SH-SY5Y (cell line): ENCODE results near the gene CFAP92.

ENCODE experiments used
- GATA2 ChIP-seq: IDR thresholded peaks from 2 replicates; pipeline ENCODE4 v1.6.1; 2011; ENCODE audit warnings: mild to moderate bottlenecking, low read depth, low read length
- GATA3 ChIP-seq: IDR thresholded peaks from 2 replicates; pipeline ENCODE4 v1.6.1; 2011; ENCODE audit warnings: low read depth, mild to moderate bottlenecking, low read length, moderate library complexity

- TF ChIP-seq GATA2 (no peak), GATA3 (no peak)
These were observed 5.2 kb upstream of the CFAP92 start for GRCh38 chr3:128999102-128999501.
